Dedifferentiated amniotic fluid mesenchymal stem cell (primary cell): Measurements from ENCODE around the gene RRP7A.
"Not testable (repeated sequence)": the region's sequence is repeated elsewhere in the genome, so short reads cannot be mapped to it uniquely, and the experiment has no call there.

Experiments used
- DNase-seq: peaks from one replicate; pipeline ENCODE4 v3.0.0-alpha.2; 2016; ENCODE audit errors: extremely low spot score

RRP7A gene

DNA sequence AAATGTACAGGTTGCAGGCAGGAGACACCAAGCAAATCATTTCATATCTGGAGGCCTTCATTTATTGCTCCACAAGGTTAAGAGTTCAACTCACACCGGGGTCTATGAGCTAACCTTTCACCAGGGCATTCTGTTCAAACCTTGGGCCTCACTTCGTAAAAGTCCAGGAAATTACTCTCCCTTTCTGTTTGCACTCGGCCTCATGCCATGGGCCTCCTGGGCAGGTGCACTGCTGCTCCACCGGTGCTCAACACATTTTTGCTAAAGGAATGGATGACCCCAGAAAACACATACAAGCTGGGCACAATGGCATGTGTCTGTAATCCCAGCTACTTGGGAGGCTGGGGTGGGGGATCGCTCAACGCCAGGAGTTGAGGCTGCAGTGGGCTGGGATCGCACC, 16.6 kb upstream of the RRP7A start:
- no peak for DNase-seq

DNA sequence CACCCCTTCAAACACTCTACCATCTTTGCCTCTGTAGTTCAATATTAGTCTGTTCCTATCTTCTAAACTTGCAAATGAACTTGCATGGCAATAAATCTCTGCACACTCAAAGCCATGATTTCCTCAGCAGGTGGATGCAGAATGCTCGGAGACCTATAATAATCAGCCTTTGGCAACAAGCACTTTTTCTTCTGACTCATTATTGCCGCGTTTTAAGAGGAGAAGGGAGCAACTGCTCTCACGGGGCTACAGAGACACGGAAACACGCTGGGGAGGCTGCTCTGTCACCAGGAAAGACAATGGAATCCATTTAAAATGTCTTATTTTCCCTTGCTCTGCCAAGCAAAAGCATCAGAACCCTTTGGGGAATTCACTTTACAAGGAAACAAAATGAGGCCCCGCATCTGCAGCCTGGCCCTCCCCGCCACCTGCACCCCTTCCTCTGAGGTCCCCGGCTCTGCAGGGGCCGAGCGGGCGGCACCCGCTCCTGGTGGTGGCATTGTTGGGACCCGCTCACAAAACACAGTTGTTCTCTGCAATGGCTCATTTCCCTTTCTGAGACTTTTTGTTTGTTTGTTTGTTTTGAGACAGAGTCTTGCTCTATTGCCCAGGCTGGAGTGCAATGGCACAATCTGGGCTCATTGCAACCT, 15.6 kb upstream of the RRP7A start:
- not testable (repeated sequence) for DNase-seq

DNA sequence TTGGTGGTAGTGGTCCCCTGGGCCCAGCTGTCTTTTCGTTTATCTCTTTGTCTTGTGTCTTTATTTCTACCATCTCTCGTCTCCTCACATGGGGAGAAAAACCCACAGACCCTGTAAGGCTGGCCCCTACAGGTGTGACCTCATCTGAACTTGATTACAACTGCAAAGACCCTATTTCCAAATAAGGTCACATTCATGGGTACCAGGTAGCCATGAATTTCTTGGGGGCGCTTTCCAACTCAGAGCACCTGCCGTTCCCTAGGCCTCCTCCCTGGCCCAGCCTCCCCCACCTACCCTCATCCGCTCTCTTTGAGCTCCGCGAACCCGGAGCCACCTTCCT, 14.0 kb upstream of the RRP7A start:
- DNase-seq, result no peak

DNA sequence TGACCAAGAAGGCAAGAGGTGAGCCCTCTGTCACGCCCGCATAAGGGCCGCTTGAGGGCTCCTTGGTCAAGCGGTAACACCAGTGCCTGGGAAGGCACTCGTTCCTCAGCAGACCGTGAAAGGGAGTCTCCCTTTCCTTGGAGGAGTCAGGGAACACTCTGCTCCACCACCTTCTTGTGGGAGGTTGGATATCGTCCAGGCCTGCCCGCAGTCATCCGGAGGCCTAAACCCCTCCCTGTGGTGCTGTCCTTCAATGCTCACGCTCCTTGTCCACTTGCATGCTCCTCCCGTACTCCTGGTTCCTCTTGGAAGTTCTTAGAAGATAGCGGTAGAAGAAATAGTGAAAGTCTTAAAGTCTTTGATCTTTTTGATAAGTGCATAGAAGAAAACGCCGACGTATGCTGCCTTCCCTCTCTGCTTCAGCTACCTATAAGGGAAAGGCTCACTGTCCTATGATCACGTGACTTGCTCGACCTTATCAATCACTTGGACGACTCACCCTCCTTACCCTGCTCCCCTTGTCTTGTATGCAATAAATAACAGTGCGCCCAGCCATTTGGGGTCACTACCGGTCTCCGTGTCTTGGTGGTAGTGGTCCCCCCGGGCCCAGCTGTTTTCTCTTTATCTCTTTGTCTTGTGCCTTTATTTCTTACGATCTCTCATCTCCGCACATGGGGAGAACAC, 11.9 kb upstream of the RRP7A start:
- not testable (repeated sequence) for DNase-seq

DNA sequence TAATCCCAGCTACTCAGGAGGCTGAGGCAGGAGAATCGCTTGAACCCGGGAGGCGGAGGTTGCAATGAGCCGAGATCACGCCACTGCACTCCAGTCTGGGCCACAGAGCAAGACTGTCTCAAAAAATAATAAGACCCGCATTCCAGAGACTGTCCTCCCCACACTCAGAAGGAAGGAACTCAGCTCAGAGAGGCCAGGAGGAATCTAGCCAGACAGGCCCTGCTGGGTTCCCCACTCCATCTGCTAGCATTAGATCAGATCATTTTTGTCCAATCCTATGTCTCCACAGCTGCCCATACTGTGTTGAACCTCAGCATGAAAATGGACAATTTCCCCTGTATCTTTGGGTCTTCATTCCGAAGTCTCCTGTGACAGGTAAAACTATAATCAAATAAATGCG, 9.8 kb upstream of the RRP7A start:
- not testable (repeated sequence) for DNase-seq

DNA sequence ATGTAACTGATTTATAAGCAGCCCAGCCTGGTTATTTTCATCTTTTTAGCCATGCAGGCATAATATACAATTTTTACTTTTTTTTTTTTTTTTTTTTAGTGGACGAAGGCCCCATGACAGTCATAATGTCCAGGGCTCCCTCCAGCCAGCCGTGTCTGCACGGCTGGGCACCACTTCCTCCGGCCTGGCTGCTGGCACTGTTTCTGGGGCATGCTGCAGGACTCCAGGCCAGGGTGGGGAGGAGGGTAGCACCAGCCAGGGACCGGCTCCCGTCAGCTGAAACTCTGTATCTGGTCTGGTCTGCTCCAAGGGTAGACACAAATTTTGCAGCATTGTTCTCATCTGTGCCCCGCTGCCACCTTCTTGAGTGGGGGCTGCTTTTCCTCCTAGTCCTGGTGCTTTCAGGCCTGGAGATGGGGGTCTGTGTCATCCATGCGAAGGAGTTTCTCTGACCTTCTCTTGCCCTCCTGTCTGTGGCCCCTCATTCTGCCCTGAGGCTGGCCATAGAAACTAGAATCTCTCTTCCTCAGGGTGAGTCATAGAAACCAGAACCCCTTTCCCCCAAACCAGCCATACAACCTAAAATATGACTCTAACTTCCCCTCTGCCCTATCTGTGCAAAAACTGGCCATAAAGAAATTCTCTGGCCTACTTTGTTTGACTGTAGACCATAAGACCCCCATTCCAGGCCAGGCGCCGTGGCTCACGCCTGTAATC, 9.2 kb upstream of the RRP7A start:
- DNase-seq, result no peak

DNA sequence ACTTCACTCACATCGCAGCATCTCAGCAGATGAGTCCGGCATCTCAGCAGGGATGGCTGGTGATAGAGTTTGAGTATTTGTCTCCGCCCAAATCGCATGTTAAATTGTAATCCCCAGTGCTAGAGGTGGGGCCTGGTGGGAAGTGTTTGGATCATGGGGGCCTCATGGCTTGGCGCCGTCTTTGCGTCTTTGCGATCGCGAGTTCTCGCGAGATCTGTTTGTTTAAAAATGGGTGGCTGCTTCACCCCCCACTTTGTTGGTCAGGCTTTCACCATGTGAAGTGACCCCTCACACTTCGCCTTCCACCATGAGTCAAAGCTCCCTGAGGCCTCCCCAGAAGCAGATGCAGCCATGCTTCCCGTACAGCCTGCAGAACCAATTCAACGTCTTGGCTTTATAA, 3.0 kb upstream of the RRP7A start:
- no peak for DNase-seq

DNA sequence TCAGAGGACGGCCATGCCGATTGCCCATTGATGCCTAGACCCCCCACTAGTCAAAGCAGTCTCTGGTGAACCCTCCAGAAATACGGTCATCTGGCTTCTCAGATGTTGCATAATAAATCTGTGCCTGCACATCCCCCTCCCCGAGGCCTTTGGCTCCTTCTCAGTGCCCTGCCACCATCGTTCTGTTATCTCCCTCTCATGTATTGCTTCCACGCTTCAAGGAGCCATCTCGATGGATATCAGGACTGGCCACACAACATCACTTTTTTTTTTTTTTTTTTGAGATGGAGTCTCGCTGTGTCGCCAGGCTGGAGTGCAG, 1.6 kb upstream of the RRP7A start:
- no peak for DNase-seq

DNA sequence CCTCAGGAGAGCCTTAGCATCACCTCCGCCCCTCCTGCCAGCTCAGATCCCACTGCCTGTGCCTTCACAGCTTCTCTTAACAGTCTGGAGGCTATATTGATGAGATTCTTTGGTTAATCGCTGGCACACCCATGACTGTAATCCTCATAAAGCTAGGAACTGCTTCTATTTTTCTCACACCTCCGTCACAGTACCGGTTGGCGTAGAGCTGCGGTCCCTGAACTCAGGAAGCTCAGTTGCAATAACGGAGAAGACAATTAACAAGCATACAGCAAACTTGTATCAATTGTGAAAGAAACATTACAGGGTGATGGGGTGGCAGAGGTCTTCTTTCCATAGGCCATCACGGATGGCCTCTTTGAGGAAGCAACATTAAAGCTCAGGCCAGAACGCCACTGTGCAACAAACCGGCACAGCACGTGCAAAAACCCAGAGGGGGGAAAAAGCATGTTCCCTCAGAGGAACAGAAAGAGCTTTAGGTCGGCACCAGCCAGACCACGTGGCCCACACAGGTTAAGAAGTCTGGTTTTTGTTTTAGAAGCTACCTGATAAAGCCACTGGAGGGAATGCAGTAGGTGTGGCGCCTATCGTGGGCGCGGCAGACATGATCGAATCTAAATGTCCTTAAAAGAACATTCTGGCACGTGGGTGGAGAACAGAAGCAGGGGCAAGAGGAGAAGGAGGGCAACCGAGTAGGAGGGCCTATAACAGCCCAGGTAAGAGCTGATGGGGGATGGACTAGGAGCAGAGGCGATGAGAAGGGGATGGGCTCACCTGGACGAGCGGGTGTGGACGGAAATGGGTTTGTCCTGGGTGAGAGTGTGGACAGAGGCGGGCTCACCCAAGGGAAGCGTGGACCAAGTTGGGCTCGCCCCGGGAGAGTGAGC, 715 bp downstream of the RRP7A start:
- not testable (repeated sequence) for DNase-seq

DNA sequence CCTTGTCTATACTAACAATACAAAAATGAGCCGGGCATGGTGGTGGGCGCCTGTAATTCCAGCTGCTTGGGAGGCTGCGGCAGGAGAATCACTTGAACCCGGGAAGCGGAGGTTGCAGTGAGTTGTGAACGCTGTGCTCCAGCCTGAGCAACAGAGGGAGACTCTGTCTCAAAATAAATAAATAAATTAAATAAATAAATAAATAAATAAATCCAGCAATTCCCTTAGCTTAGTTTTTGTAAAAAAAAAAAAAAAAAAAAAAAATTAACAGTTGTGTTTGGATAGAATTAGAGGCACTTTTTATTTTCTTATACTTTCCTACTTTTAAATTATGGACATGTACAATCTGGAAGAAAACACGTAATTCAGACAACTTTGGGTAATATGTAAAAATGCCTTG, 2.5 kb downstream of the RRP7A start:
- DNase-seq, result not testable (repeated sequence)

DNA sequence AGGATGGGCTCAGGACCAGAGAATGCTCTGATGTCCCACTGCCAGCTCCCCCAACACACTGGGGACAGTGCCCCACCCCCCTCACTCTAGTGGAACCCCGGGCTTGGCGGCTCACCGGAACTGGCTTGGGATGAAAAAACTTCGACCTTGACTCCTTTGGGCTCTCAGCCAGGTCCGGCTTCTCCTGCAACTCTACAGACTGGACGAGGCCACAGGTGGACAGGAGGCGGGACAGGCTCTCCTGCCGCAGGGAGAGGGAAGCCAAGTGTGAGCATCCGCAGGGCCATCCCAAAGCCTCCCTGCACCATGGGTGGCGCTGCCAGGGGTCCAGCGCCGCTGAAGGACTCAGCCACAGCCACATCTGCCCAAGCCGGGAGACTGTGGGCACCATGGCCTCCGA, 3.7 kb downstream of the RRP7A start:
- DNase-seq, result no peak

DNA sequence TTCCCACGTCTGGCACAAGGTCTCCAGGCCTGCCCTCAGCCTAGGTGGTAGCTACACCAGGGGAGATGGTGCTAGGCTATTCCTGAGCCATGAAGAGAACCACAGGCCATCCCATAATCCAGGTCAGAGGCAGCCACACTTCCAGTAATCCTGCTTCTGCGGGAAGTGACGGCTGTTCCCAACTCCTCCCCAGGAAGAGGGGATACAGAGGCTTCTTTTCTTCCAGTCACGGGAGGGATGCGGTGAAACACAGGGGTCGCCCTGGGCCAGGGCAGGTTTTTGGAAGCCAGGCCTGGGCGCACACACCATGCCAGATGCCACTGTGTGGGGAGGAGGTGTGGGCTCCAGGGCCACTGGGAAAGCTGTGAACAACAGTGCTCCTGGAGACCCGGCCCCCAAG, 4.3 kb downstream of the RRP7A start:
- not testable (repeated sequence) for DNase-seq

DNA sequence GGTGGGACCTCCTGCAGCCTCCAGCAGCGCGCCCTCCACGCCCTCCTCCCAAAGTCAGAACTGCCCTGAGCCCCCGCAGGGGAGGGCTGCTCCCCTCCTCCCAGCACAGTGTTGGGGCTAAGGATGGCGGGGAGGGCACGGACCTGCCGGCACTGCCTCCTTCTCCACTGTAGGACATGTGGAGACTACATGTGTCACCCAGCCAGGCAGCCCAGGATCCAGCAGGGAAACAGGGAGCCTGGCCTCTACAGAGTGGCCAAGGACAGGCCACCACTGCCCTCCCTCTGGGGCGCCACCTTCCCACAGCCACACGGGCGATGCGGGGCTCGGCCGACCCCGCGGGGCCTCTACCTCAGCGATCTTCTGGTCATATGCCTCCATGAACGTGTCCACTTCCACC, 5.3 kb downstream of the RRP7A start:
- DNase-seq, result not testable (repeated sequence)

DNA sequence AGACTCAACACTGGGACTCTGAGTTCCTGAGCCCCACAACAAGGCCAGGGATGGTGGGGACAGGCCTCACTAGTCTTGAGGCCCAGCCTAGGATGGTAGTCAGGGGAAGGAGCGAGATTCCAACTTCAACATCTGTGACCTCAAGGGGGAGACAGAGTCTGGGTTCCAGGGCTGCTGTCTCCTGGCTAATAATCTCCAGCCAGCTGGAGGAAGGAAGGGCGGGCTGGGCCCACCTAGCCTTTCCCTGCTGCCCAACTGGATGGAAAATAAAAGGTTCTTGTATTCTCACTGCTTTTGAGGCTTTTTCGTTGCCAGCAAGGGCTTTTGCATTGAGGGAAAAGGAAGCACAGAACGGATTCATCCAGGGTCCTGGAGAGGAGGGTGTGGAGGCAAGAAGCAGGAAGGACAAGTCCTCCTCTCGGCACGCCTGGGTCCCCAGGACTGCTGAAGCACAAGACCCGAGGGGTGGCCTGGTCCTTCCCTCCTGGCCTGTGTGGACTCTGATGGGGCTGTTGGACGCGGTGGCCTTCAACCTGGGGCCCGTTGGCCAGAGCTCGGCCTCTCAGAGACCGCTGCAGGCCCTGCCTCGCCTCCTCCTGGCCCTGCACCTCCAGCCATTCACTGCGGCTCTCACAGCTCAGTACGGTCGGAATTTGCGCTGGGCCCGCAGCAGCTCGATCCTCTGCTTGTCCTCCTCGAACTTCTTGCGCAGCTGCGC, 7.2 kb downstream of the RRP7A start:
- not testable (repeated sequence) for DNase-seq

DNA sequence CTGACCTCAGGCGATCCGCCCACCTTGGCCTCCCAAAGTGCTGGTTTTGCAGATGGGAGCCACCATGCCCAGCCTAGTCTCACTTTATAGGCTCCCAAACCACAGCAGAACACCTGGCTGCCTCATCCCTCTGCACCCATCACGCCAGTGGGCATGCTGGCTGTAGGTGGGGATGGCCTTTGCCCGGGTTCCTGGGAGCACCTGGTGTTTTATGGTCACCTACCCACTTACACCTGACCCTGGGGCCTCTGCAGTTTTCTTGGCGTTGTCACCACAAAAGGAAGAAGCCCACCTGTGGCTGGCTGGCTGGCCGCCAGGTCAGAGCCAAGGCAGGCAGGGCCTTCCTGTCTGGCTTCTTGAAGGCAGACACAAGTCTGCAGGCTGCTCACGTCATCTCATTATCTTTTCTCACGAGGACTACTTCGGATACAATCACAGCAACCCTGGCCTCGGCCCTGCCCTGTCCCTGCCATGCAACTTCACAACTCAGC, 8.2 kb downstream of the RRP7A start:
- DNase-seq, result no peak

DNA sequence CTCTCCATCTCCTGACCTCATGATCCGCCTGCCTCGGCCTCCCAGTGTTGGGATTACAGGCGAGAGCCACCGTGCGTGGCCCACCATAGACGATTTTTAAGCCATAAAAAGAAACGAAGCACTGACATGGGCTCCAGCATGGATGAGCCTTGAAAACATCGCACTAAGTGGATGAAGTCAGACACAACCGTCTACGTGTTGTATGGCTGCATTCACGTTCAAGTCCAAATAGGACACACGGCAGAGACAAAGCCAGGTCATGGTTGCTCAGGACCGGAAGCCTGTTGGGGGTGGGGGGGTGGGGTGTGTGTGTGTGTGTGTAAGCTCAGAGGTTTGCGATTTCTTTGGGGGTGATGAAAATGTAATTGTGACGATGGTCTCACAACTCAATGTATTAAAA, 10.0 kb downstream of the RRP7A start:
- no peak for DNase-seq

DNA sequence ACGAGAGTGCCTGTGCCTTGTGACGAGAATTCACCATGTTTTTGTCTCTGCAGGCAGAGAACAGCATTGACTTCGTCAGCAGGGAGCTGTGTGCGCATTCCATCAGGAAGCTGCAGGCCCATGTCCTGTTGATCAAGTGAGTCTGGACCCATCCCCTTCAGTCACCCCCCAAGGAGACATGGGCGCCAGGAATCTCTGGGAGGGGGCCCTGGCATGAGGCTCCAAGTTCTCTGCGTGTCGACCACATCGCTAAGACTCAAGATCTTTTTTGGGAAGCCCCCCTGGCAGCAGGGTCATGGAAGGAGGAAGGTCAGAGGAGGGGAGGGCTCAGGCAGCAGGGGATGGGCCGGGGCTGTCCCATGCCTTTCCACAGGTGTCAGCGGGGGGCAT, 10.6 kb downstream of the RRP7A start:
- not testable (repeated sequence) for DNase-seq

DNA sequence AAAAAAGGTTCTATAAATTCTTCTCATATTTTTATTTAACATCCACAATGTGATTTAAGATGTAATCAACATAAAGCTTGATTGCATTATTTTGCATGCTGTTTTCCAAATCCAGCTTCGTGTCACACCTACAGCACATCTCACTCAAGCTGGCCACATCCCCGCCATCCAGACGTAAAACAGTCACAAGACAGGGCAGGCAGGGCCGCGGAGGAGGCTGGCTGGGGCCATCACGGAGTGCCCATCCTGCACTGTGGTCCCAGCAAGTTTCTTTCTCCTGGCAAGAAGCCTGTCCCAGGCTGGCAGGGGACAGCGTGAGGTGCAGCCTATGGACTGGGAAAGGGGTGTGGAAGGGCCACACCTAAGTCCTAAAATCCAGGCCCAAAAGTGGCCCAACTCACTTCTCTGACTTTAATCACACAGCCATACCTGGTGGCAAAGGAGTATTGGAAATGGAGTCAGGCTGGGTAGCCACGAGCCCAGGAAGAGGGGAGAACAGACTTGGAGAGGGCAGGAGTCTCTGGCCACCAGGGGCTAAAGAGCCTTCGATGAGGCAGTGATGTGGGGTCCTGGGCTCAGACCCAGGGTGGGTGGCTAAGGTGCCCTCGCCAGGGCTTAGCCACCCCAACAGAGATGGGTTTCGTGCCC, 11.1 kb downstream of the RRP7A start:
- DNase-seq, result not testable (repeated sequence)

DNA sequence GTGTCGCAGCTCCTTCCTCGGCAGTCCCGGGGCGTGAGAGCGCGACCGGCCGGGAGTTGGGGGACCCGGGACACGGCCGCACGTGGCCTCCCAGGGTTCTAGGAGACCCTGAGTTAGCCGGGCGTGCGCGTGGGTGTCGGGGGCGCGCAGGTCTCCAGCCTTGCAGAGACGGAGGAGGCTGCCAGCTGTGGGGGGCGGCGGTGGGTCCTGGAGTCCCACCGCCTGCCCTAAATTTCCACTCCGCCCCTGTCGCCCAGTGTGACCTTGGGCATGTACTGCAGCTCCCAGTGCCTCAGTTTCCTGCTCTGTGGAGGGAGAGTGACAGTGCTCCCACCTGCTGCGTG, 18.8 kb downstream of the RRP7A start:
- DNase-seq, result no peak

DNA sequence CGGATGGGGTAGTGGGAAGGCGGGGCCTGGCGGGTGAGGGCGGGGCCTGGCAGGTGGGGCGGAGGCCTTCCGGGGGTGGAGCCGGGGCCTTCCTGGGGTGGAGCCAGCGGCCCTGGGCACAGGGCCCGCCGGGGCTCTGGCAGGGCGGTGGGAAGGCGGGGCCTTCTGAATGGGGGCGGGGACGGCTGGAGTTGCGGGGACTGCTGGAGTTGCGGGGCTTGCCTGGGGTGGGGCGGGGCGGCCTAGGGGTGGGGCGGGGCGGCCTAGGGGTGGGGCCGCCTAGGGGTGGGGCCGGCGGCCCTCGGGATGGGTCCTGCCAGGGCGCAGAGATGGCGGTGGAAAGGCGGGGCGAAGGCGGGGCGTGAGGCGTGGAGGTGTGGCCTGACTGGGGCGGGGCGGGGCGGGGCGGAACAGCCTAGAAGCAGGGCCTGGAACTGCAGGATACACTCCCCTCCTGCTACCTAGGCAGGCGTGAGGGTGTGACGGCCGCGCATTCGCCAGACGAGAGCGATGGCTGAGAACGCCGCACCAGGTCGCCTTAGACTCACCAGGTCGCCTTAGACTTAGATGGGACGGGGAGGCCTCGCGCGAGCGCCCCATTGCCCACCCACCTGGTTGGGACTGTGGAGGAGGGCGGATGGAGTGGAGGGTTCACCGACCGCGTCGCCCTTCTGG, 19.3 kb downstream of the RRP7A start:
- DNase-seq, result peak; percentile 23

DNA sequence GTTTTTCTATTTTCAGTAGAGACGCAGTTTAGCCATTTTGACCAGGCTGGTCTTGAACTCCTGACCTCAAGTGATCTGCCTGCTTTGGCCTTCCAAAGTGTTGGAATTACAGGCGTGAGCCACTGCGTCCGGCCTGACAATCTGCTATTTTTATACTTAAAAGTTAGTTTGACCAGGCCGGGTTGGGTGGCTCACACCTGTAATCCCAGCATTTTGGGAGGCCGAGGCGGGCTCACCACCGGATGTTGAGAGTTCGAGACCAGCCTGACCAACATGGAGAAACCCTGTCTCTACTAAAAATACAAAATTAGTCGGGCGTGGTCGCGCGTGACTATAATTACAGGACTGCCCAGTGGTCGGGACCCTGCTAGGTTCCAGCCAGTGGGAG, 19.8 kb downstream of the RRP7A start:
- DNase-seq, result not testable (repeated sequence)
